Mammary epithelial cell (primary cell): ENCODE data around the gene HPS1.
"Not testable (repeated sequence)": the region's sequence is repeated elsewhere in the genome, so short reads cannot be mapped to it uniquely, and the experiment has no call there.

Experiments
- CTCF ChIP-seq, 2 donors: IDR thresholded peaks in 1 of 2; conservative IDR thresholded peaks in 1 of 2; 2 replicates each; pipeline ENCODE4 v1.5.1; 2011 to 2012; ENCODE audit warnings: inconsistent platforms in 2 of 2, low read length in 2 of 2, mild to moderate bottlenecking in 2 of 2, control low read depth in 1 of 2, low read depth in 1 of 2; ENCODE audit not compliant: insufficient read depth in 1 of 2; ENCODE audit errors: extremely low read depth in 1 of 2
- EZH2 ChIP-seq: IDR thresholded peaks from 2 replicates; pipeline ENCODE4 v1.6.1; 2012; ENCODE audit warnings: low read length, inconsistent platforms, borderline replicate concordance

DNA sequence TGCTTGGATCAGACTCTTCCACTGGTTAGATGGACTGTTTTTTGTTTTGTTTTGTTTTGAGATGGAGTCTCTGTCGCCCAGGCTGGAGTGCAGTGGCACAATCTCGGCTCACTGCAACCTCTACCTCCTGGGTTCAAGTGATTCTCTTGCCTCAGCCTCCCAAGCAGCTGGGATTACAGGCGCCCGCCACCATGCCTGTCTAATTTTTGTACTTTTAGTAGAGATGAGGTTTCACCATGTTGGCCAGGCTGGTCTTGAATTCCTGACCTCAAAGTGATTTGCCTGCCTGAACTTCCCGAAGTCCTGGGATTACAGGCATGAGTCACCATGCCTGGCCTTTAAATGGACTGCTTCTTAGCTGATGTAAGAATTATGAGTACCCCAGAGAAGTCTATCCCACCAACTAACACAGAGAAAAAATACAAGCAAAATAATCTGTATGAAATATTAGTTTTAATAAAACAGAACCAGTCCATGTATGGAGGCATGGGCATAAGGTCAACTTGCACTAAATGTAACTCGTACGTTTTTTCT is 63.5 kb downstream of the HPS1 start:
- TF ChIP-seq CTCF (conservative IDR thresholded peaks at IDR 0.05 in 1 of 2, IDR thresholded peaks at IDR 0.05 in 1 of 2; ENCODE audit: extremely low read depth in 1 of 2, insufficient read depth in 1 of 2, low read depth in 1 of 2, low read length in 2 of 2); EZH2: not testable (repeated sequence)
